DMS114 treated with DMSO at 0.1 percent for 48 hours (cell line): ENCODE results near the gene GABRG3.

ENCODE experiments used
- DNase-seq: peaks from one replicate; lab custom pipeline; 2025; ENCODE audit not compliant: unreplicated experiment; lab: John Stamatoyannopoulos, UW

The GABRG3 gene

GRCh38 chr15:27550635-27551034 is 579.7 kb downstream of the GABRG3 start:
- DNase-seq = no peak

- DNase-seq = no peak
Observed at GRCh38 chr15:27561816-27562215, 590.8 kb downstream of the GABRG3 start.

GRCh38 chr15:27563765-27564370 is 592.9 kb downstream of the GABRG3 start:
- DNase-seq = no peak

- no peak for DNase-seq
Observed at GRCh38 chr15:27564656-27565055, 593.7 kb downstream of the GABRG3 start.

GRCh38 chr15:27570746-27571145 is 599.8 kb downstream of the GABRG3 start:
- DNase-seq = no peak

- no peak for DNase-seq
Observed at GRCh38 chr15:27573805-27574485, 603.0 kb downstream of the GABRG3 start.

GRCh38 chr15:27574541-27575054 is 603.6 kb downstream of the GABRG3 start:
- DNase-seq = no peak

- DNase-seq = no peak
Observed at GRCh38 chr15:27575521-27575920, 604.5 kb downstream of the GABRG3 start.

GRCh38 chr15:27576576-27576975 is 605.6 kb downstream of the GABRG3 start:
- no peak for DNase-seq

GRCh38 chr15:27579738-27580137 is 608.8 kb downstream of the GABRG3 start:
- no peak for DNase-seq

- no peak for DNase-seq
Observed at GRCh38 chr15:27582726-27583410, 611.9 kb downstream of the GABRG3 start.

GRCh38 chr15:27583651-27584050 is 612.7 kb downstream of the GABRG3 start:
- DNase-seq = no peak

GRCh38 chr15:27585041-27585640 is 614.2 kb downstream of the GABRG3 start:
- no peak for DNase-seq

- DNase-seq = no peak
Observed at GRCh38 chr15:27587810-27588209, 616.8 kb downstream of the GABRG3 start.

- no peak for DNase-seq
Observed at GRCh38 chr15:27589260-27589659, 618.3 kb downstream of the GABRG3 start.

GRCh38 chr15:27589782-27590181 is 618.8 kb downstream of the GABRG3 start:
- no peak for DNase-seq
